Stimulated activated naive CD8-positive, alpha-beta T cell treated with anti-CD3 and anti-CD28 coated beads, Interleukin-15, Interleukin-2, amounts not matched to agents 100 ng/mL and 50 ng/mL, for 24 hours (primary cell): ENCODE data around the gene HDGFL2.

Experiments
- H3K27ac Mint-ChIP-seq: one replicate; pipeline ENCODE4 v1.8.0; 2021; ENCODE audit warnings: mild to moderate bottlenecking, mixed read lengths
- H3K27me3 Mint-ChIP-seq: one replicate; pipeline ENCODE4 v1.8.0; 2021; ENCODE audit warnings: mixed read lengths
- H3K36me3 Mint-ChIP-seq: one replicate; pipeline ENCODE4 v1.8.0; 2021; ENCODE audit warnings: low read depth, mixed read lengths
- H3K4me1 Mint-ChIP-seq: one replicate; pipeline ENCODE4 v1.8.0; 2021; ENCODE audit warnings: low read depth, mixed read lengths
- H3K4me3 Mint-ChIP-seq: one replicate; pipeline ENCODE4 v1.8.0; 2021; ENCODE audit warnings: mild to moderate bottlenecking, mixed read lengths
- H3K9me3 Mint-ChIP-seq: one replicate; pipeline ENCODE4 v1.8.0; 2021; ENCODE audit warnings: mixed read lengths

HDGFL2 gene

DNA sequence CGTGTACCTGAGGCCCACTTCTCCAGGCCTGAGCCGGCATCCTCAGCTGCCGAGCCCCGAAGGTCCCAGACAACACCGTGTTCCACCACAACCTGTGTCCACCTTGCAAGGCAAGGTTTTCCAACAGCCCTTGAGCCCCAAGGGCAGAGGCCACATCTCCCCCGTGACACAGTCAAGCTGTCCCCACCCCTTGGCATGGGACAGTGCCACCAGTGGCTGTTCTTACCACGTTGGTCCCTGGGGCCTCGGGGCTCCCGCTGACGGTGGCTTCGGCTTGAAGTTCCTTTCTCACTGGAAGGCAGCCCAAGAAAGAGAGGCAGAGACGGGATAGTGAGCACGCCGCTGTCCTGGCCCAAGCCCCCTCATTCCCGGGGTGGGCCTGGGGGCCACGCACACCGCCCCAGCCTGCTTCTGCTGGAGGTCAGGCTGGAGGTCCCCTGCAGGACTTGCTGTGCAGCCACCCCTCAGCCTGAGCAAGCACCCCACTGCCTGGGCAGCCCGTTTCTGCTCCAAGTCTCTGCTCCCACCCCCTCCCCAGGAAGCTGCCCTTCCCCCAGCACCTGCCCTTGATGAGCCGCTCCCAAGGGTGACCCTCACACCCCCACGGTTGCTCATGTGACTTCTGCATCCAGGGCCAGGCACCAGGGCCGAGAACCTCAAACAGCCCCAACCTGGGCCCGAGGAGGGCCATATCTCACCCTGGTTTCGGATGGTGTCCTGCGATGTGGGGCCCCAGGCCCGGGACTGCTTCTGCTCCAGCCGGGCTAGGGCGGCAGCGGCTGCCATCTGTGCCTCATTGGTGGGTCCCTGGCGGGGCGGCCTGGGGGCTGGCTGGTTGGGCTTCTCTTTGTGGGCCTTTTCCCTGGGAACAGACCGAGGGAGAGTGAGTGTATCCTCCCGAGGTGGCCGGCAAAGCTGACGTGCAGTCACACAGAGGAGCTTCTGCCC is 18.6 kb upstream of the HDGFL2 start:
- Mint-ChIP-seq H3K9me3 (no peaks in the 10 kb centered on the region), H3K4me1 (peaks cover 12% of the 10 kb centered on the region), H3K27ac (no peak overlapping the region), H3K4me3 (no peak overlapping the region), H3K27me3 (no peaks in the 10 kb centered on the region), H3K36me3 (peaks cover 6% of the 10 kb centered on the region)

DNA sequence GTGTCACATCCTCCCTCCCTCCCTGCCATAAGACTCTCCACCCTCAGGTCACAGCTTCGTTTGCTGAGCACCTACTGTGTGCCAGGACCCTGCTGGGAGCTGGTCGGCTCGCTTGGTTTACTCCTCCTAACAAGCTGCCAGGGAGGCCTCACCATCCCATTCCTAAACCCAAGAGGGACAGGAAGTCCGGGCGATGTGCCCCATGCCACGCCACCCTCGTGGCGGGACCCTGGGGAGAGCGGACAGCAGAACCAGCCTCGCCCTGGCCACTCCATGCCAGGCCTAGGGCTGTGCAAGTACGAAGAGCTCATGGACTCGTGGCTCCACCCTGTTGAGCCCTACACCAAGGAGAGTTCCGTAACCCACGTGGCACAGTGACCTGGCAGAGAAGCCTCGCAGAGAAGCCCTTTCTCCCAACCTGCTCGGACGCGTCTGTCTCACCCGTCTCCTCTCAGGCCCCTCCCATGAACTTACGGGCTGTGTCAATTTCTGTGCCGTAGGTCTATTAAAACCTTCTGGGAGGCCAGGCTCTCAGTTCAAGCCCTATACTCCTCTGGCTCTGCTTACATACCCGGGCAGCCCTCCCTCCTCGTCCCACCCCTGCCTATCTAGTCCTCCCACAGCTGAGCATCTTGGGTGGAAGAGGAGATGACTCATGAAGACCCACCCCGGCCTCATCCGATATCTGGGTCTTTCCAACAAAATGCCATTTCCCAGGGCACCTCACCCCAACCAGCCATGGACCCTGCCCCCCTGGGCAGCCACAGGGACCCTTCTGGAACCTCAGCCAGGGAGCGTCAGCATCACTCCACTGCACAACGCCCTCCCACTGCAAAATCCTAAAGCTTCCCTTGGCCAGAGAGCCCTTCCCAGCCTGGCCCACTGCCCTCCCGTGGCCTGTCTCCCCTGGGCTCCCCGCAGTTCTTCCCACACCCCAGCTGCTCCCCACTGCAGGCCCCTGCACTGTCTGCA is 17.1 kb upstream of the HDGFL2 start:
- Mint-ChIP-seq H3K27me3 (no peaks in the 10 kb centered on the region), H3K27ac (no peak overlapping the region), H3K4me3 (no peak overlapping the region), H3K9me3 (no peaks in the 10 kb centered on the region), H3K4me1 (peaks cover 12% of the 10 kb centered on the region), H3K36me3 (peaks cover 4% of the 10 kb centered on the region)

DNA sequence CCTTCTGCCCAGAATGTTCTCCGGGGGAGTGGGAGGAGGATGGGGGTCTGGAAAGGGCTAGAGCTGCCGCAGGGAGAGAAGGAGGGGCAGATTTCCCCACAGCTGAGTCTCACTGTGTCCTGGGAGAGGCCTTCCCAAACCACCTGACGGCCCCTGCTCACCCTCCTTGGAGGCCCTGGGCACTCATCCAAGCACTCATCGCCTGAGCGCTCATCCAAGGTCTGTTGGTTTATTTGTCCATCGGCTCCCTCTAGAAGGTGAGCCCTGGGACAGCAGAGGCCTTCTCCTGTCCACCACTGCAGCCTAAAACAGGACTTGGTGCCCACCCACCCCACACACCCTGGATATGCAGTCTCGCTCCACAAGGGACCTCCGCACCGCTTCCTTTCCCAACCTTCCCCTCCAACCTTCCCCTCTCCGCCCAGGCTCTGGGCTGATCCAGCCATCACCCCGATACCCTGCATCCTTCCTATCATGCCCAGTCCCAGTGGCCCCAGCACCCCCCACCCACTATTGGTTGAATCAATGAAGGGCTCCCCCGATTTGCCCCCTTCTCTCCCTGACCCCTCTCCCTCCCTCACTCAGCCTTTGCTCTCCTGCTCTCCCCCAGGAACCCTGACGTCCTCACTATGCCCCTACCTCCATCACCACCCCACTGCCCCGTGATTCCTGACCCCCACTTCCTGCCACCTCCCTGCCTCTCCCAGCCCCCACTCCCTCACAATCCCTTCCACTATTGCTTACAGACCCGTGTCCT is 16.2 kb upstream of the HDGFL2 start:
- Mint-ChIP-seq H3K27ac (peak overlapping the region; percentile 92), H3K27me3 (no peaks in the 10 kb centered on the region), H3K9me3 (no peaks in the 10 kb centered on the region), H3K4me3 (peak overlapping the region; percentile 89), H3K36me3 (peaks cover under 1% of the 10 kb centered on the region), H3K4me1 (peaks cover 12% of the 10 kb centered on the region)

DNA sequence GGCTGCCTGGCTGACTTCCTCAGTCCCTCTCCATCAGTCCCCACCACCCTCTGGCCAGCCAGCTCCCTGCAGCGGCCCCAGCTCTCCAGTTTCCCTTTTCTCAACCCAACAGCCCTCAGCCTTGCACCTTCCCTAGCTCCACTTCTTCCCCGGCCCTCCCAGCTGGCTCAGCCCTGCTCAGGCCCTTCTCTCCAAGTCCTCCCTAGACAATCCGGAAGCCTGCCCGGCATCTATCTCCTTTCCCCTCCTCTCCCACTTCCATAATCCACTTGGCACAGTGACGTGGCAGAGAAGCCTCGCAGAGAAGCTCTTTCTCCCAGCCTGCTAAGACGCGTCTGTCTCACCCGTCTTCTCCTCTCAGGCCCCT is 15.6 kb upstream of the HDGFL2 start:
- Mint-ChIP-seq H3K27me3 (no peaks in the 10 kb centered on the region), H3K27ac (peak overlapping the region; percentile 92), H3K4me3 (peak overlapping the region; percentile 89), H3K36me3 (no peaks in the 10 kb centered on the region), H3K4me1 (peaks cover 12% of the 10 kb centered on the region), H3K9me3 (no peaks in the 10 kb centered on the region)

DNA sequence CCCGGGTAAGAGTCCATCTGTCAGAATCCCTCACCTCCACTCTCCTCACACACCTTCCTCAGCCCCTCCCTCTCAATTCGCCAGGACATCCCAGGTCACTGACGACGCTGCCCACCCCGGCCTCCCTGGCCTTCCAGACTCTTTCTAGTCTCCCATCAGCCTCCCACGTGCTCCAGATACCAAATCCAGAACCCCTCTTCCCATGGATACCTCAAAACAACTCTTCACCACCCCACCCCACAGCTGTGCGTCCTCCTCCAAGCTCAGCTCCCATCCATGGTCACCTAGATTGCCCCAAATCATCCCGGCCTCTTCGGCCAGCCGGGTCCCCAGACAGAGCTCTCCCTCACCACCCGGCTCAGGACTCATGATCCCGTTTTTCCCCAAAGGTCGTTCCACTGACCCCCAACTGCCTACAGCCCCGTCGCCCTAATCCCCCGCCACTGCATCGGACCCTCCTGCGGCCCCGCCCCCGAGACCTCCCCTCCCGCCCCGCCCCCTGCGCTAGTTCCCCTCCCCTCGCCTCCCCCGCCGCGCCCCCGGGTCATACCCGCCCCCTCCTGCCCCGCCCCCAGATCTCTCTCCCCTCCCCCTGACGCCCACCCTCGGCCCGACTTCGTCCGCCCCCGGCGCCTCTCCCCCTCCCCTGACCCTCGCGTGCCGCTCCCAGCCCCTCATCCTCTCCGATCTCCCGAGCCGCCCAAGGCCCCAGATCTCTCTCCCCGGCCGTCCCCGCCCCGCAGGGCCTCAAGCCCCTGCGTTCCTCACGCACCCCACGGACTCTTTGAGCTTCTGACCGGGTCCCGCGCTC is 15.0 kb upstream of the HDGFL2 start:
- Mint-ChIP-seq H3K4me3 (peak overlapping the region; percentile 89), H3K4me1 (peaks cover 12% of the 10 kb centered on the region), H3K27me3 (no peaks in the 10 kb centered on the region), H3K27ac (peak overlapping the region; percentile 92), H3K36me3 (no peaks in the 10 kb centered on the region), H3K9me3 (no peaks in the 10 kb centered on the region)

DNA sequence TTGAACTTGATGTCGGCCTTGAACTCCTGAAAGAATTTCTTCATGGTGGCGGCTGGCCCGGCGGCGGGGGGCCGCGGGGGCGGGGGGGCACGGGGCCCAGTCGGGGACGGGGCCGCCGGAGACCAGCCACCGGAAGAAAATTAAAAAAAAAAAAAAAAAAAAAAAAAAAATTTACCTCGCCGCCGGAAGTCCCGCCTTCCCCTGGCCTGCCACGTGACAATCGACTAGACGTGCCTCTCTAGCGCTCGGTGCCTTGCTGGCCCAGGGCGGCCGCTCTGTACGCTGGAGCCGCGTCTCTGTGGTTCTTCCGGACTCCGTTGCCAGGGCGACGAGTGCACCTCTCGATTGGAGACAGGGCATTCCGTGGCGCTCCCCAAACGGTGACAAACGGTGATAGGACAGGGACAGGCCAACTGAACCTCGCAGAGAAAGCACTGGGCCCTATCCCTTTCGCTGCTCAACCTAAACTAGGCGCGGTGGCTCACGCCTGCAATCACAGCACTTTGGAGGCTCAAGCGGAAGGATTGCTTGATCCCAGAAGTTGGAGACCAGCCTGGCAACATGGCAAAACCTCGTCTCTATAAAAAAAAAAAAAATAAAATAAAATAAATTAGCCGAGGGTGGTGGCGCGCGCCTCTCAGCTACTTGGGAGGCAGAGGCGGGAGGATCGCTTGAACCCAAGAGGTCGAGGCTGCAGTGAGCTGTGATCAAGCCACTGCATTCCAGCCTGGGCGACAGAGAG is 14.3 kb upstream of the HDGFL2 start, which contains the start of gene UBXN6:
Gene UBXN6 (minus strand): TSS at position 141 of the 742 bp plus-strand sequence. CDS start 97 bp downstream, at position 44.
- no peaks in the 10 kb centered on the region for H3K27me3 Mint-ChIP-seq
- no peaks in the 10 kb centered on the region for H3K36me3 Mint-ChIP-seq
- H3K4me1 Mint-ChIP-seq: peaks cover 12% of the 10 kb centered on the region
- H3K27ac Mint-ChIP-seq: peak within 1 kb of the TSS; percentile 93
- peak within 1 kb of the TSS; percentile 89 for H3K4me3 Mint-ChIP-seq
- no peaks in the 10 kb centered on the region for H3K9me3 Mint-ChIP-seq

DNA sequence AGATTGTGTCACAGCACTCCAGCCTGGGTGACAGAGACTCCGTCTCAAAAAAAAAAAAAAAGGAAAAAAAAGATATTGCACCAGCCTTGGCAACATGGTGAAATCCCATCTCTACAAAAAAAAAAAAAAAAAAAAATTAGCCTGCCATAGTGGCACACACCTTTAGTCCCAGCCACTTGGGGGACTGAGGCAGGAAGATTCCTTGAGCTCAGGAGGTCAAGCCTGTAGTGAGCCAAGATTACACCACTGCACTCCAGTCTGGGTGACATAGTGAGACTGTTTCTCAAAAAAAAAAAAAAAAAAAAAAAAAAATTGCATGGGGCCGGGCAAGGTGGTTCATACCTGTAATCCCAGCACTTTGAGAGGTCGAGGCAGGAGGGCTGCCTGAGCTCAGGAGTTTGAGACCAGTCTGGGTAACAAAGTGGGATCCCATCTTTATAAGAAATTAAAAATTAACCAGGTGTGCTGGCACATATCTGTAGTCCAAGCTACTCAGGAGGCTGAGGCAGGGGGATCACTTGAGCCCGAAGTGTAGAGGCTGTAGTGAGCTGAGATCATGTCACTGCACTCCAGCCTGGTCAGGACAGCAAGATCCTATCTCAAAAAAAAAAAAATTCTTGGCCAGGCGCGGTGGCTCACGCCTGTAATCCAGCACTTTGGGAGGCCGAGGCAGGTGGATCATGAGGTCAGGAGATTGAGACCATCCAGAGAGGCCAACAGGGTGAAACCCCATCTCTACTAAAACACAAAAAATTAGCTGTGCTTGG is 7.1 kb upstream of the HDGFL2 start:
- Mint-ChIP-seq H3K27me3 (no peaks in the 10 kb centered on the region), H3K4me3 (no peak overlapping the region), H3K9me3 (no peaks in the 10 kb centered on the region), H3K36me3 (no peaks in the 10 kb centered on the region), H3K4me1 (peaks cover 3% of the 10 kb centered on the region), H3K27ac (no peak overlapping the region)

DNA sequence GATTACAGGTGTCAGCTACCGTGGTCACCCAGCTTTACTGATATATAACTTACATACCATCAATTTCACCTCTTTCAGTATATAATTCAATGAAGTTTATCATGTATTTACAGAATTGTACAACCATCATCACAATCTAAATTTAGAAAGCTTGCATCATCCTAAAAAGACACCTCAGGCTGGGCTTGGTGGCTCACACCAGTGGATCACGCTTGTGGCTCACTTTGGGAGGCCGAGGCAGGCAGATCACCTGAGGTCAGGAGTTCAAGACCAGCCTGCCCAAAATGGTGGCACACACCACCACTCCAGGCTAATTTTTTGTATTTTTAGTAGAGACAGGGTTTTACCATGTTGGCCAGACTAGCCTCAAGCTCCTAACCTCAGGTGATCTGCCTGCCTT is 4.3 kb upstream of the HDGFL2 start:
- Mint-ChIP-seq H3K4me1 (peaks cover 8% of the 10 kb centered on the region), H3K27ac (no peak overlapping the region), H3K9me3 (no peaks in the 10 kb centered on the region), H3K4me3 (no peak overlapping the region), H3K36me3 (no peaks in the 10 kb centered on the region), H3K27me3 (no peaks in the 10 kb centered on the region)

DNA sequence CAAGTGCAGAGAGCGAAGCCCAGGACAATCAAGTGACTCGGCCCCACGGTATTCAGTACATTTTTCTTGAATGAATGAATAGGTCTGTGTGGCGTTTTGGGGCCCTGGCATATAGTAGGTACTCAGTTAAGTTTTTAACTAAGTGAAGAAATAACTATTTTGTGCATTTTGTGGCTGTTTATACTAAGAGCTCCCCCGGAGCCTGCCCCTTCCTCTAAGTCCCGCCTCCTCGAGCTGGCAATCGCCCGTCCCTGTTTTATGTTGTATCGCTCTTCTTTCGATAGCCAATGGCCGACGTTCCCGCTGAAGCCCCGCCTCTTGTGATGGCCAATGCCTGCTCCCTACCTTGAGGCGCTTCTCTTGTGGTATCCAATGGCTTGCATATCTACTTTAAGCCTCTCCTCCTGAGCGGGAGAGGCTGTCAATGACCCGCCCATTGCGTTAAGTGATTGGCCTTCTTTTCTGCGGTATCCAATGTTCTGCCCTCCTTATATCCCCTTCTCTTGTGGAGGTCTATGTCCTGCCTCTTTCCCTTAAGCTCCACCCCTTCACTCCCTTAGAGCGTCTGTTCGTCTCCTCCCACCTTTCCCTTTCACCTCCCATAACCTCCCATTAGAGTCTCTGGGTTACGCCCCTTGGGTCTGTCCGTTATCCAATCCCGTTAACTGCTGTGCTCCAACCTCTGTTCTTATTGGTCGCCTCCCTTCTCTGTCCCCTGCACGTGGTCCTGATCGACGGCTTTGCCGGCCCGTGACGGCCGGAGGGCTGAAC is 509 bp upstream of the HDGFL2 start:
- no peaks in the 10 kb centered on the region for H3K9me3 Mint-ChIP-seq
- peaks cover 3% of the 10 kb centered on the region for H3K36me3 Mint-ChIP-seq
- no peak overlapping the region for H3K4me3 Mint-ChIP-seq
- H3K27me3 Mint-ChIP-seq: no peaks in the 10 kb centered on the region
- H3K27ac Mint-ChIP-seq: no peak overlapping the region
- H3K4me1 Mint-ChIP-seq: peaks cover 24% of the 10 kb centered on the region

DNA sequence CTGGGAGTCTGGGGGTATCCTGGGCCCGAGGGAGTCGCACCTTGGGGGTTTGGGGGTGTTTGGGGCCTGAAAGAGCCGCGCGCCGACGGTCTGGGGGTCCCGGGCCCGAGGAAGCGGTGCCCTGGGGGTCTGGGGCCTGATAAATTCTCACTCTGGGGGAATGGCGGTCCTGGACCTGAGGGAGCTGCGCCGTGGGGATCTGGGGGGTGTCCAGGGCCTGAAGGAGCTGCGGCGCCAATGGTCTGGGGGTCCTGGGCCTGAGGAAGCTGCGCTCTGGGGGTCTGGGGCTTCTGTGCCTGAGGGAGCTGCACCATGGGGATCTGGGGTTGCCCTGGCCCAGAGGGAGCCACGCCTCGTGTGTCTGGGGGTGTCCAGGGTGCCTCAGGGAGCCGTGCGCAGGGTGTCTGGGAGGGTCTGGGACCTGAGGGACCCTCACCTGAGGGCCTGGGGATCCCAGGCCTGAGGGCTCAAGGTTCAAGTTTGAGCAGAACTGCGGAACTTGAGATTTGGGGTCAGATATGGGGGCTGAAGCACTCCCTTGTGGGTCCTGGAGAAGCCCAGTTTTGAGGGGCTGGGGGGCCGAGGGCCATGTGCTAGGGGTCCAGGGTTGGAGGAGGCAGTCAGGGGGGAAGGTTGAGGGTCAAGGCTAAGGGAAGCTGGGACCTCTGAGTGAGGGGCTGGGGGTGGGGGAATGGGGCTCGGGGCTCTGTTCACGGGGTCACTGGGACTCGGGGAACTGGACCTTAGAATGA is 1.1 kb downstream of the HDGFL2 start:
- Mint-ChIP-seq H3K4me3 (peak overlapping the region; percentile 81), H3K27me3 (no peaks in the 10 kb centered on the region), H3K27ac (peak overlapping the region; percentile 45)

DNA sequence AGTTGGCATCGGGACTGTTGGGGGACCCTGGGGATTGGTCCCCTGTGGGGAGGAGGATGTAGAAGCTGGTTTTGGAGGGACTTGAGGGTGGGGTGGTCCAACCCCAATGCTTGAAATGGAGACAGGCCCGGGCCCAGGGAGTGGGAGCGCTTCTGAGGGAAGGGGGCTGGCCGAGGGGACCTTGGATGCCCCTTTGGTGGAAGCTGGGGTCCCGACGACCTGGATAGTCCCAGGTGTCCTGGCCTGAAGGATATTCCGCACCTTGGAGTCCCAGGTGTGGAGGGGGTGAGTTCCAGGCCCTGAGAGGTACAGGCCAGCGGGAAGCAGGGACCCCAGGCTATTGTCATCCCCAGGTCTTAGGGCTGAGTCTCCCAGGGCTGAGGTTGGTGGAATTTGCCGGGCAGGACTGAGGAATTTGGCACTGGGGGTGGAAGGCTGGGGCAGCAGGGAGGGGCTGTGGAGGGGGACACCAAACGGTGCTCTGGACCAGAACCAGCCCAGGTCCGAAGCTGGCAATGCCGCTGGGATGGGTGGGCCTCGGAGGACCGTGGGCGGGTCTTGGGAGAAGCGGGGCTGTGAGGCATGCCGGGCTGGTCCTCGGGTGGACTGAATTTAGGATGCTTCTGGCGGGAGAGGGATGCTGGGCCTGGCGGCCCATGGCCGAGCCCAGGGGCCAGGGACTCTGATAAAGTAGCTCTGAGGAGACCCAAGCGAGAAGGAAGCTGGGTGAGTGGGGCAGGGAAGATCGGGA is 1.8 kb downstream of the HDGFL2 start:
- H3K27me3 Mint-ChIP-seq: no peaks in the 10 kb centered on the region
- no peaks in the 10 kb centered on the region for H3K9me3 Mint-ChIP-seq
- H3K27ac Mint-ChIP-seq: peak overlapping the region; percentile 45
- peaks cover 5% of the 10 kb centered on the region for H3K36me3 Mint-ChIP-seq
- peaks cover 24% of the 10 kb centered on the region for H3K4me1 Mint-ChIP-seq
- peak overlapping the region; percentile 81 for H3K4me3 Mint-ChIP-seq

More for the DNA sequence above, 1.1 kb downstream of the HDGFL2 start:
- H3K36me3 Mint-ChIP-seq: peaks cover 5% of the 10 kb centered on the region
- no peaks in the 10 kb centered on the region for H3K9me3 Mint-ChIP-seq
- H3K4me1 Mint-ChIP-seq: peaks cover 24% of the 10 kb centered on the region
